Adrenal gland (tissue), 5 donors: Measurements from ENCODE around the gene KATNB1.

Experiments
- CTCF ChIP-seq, 6 experiments: fragments of 450-650 bp in 4 of 6; fragments of 200-600 bp in 2 of 6; sonication (generic) in 1 of 6; IDR thresholded peaks; 1 replicate in 5 of 6; 2 replicates in 1 of 6; pipeline versions ENCODE4 v1.5.1 to v1.8.0; 2016 to 2021; ENCODE audit warnings: antibody characterized with exemption in 6 of 6, mild to moderate bottlenecking in 2 of 6, moderate library complexity in 1 of 6
- POLR2A ChIP-seq, 2 donors: fragments of 450-650 bp; IDR thresholded peaks; one replicate each; pipeline ENCODE4 v1.6.1; 2017; ENCODE audit warnings: antibody characterized with exemption in 2 of 2, mild to moderate bottlenecking in 2 of 2, moderate library complexity in 1 of 2
- donor health status: DM: no; HTN: no; CAD: no.

GRCh38 chr16:57800200-57801097, 64.9 kb downstream of the KATNB1 start:
- TF ChIP-seq CTCF (IDR thresholded peaks at IDR 0.05) (no peak), POLR2A (IDR thresholded peaks at IDR 0.05) (no peak)
